Medulla oblongata (tissue), 1 donor: ENCODE results near the gene HRC.

Source experiments
- DNase-seq: peaks from one replicate; pipeline ENCODE4 v3.0.0-alpha.2; 2015; ENCODE audit errors: extremely low spot score

The HRC gene

GRCh38 chr19:49114630-49115363 lies 40.4 kb downstream of the HRC start:
- peak; percentile 82 for DNase-seq

GRCh38 chr19:49113762-49114629 lies 41.2 kb downstream of the HRC start, which contains the start of gene LIN7B:
Gene LIN7B, plus strand, starts transcription at chr19:49114370. Its CDS starts 35 bp downstream, at chr19:49114405.
- peak; percentile 73 for DNase-seq

- DNase-seq = no peak
Observed at GRCh38 chr19:49111218-49111998, 43.8 kb downstream of the HRC start.

- no peak for DNase-seq
Observed at GRCh38 chr19:49110567-49110966, 44.6 kb downstream of the HRC start.

DNA sequence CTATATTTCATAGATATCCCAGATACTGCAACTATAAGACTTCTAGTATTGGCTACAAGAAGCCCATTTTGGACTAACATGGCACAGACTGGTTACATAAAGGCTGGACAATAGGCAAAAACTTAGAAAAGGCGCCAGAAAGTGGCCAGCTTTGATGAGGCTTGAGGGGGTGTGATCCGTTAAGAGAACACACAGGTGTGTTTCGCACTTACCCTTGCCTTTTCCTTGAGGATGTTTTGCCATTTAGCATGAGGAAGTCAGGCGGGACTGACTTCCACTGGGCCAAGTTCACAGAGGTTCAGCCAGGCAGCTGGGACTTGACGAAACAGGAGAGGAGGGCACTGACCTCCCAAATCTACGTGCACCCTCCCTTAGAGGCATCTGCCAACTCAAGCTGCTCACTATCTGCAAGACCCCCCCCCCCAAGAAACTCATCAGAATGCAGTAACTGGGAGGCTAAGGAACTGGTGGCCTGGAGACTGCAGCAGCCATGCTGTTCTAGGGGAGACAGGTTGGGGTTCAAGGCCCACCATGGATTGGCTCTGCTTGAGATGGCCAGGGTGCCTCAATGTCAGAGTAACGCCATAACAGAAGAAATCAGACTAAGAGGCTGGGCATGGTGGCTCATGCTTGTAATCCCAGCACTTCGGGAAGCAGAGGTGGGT lies 45.5 kb downstream of the HRC start:
- DNase-seq = no peak

GRCh38 chr19:49109051-49109450 lies 46.1 kb downstream of the HRC start:
- DNase-seq = no peak

DNA sequence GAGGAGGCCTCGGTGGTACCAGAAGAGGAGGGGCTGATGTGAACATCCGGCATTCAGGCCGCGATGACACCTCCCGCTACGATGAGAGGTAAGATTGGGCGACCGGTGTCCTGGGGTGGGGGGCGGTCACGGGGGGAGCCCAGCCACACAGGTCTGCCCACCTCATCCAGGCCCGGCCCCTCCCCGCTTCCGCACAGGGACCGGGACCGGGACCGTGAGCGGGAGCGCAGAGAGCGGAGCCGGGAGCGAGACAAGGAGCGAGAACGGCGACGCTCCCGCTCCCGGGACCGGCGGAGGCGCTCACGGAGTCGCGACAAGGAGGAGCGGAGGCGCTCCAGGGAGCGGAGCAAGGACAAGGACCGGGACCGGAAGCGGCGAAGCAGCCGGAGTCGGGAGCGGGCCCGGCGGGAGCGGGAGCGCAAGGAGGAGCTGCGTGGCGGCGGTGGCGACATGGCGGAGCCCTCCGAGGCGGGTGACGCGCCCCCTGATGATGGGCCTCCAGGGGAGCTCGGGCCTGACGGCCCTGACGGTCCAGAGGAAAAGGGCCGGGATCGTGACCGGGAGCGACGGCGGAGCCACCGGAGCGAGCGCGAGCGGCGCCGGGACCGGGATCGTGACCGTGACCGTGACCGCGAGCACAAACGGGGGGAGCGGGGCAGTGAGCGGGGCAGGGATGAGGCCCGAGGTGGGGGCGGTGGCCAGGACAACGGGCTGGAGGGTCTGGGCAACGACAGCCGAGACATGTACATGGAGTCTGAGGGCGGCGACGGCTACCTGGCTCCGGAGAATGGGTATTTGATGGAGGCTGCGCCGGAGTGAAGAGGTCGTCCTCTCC lies 47.4 kb downstream of the HRC start:
- no peak for DNase-seq

DNA sequence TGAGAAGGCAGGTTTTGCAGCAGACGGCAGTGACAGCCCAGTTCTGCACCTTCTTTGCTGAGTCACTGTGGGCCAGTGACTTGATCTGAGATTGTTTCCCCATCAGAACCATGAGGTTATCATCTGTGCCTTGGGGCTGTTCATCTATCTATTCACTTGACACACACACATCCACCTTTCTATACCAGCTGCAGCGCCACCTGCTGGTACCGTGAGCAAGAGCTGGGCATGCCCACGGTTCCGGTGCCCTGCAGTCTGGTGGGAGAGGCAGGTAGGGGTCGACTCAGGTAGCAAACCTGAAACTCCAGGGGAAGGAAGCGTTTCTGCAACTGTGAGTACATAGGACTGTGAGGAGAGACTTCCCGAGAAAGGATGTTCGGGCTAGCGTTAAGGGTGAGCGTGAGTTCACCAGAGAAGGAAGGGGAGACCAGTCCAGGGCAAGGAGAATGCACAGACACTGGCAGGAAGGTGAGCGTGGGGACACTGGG lies 48.5 kb downstream of the HRC start:
- DNase-seq = peak; percentile 37

DNA sequence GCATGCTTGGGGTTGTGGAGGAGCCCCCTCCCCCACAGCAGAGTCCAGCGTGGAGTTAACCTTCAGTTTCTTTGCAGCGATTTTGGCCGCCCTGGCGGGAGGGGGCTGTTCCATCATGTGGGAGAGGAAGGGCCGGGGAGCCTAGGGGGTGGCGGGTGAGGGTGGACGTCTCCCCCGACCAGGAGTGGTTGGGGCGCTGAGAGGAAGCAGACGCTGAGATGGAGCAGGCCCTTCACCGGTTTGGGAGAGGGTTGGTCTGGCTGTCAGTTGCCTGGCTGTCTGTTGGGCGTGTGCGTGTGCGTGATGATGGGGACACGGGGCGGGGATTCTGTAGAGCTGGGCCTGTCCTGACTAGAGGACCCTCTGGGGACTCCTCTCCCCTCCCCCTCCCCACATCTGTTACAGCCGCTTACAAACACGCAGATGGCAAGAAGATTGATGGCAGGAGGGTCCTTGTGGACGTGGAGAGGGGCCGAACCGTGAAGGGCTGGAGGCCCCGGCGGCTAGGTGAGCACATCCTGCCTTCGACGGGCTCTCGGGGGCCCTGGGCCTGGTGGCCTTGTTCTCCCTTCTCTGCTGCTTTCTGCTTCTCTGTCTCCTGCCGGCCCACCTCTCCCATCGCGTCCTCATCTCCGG lies 50.8 kb downstream of the HRC start:
- no peak for DNase-seq

DNA sequence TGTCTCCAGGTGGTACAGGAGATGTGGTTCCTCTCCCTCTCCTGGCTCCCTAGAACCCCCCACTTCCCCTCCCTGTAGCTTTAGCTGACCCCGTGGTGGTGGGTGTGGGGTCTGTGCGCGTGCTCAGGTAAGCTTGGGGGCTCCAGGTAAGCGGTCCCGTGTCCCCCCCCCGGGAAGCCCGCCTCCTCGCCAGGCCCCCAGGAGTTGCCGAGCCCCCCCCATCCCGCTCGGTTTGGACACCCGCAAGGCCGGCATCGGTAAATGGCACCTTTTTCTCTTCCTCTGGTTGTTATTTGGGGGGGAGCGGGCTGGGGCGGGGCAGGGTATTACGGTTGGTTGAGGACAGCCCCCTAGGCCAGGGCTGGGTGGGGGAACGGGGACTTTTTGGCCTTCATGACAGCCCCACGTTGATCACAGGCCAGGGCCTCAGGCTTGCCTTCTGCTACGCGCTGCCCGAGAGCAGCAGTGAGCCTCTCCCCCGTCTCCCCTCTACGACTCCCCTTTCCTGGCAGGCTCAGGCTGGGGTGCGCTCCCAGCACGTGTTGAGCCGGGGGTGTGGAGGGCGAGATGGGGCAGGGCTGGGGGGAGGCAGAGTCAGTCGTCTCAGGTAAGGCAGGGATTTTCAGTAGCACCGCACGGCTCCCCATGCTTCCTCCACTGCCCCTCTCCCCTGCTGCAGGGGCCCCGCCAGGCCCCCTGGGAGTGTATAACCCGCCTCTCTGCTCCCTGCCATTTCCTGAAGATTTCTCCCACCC lies 51.7 kb downstream of the HRC start:
- DNase-seq = no peak

GRCh38 chr19:49102303-49102702 lies 52.9 kb downstream of the HRC start:
- no peak for DNase-seq
